MM.1S (cell line): ENCODE data around the gene SLC12A7.

Experiments used
- DNase-seq: peaks from one replicate; pipeline ENCODE4 v3.0.0-alpha.2; 2015
- H2AFZ ChIP-seq: fragments of 300-600 bp; sonication (generic); 2 replicates; pipeline ENCODE4 v1.6.0; 2016; ENCODE audit warnings: antibody characterized with exemption, low read length
- H3F3A ChIP-seq: fragments of 300-600 bp; sonication (generic); 2 replicates; pipeline ENCODE4 v1.6.1; 2016; ENCODE audit warnings: mild to moderate bottlenecking, antibody characterized with exemption, low read length, moderate library complexity, mixed read lengths; ENCODE audit not compliant: insufficient read depth
- H3K27ac ChIP-seq: fragments of 300-600 bp; sonication (generic); 2 replicates; pipeline ENCODE4 v1.5.1; 2016; ENCODE audit warnings: mild to moderate bottlenecking, low read length
- H3K27me3 ChIP-seq: fragments of 300-600 bp; sonication (generic); replicated peaks from 2 replicates; pipeline ENCODE4 v1.6.0; 2016; ENCODE audit warnings: low read length; ENCODE audit not compliant: insufficient read depth
- H3K36me3 ChIP-seq: fragments of 300-600 bp; sonication (generic); replicated peaks from 2 replicates; pipeline ENCODE4 v1.6.1; 2016; ENCODE audit warnings: mild to moderate bottlenecking, low read length, mixed read lengths; ENCODE audit not compliant: insufficient read depth
- H3K4me1 ChIP-seq: fragments of 300-600 bp; sonication (generic); 2 replicates; pipeline ENCODE4 v1.6.1; 2016; ENCODE audit warnings: low read length, mixed read lengths
- H3K4me2 ChIP-seq: fragments of 300-600 bp; sonication (generic); 2 replicates; pipeline ENCODE4 v1.6.0; 2016; ENCODE audit warnings: low read depth, low read length
- H3K4me3 ChIP-seq: fragments of 300-600 bp; sonication (generic); 2 replicates; pipeline ENCODE4 v1.5.1; 2016; ENCODE audit warnings: low read length, mixed read lengths
- H3K79me2 ChIP-seq: fragments of 300-600 bp; sonication (generic); 2 replicates; pipeline ENCODE4 v1.6.1; 2016; ENCODE audit warnings: mixed run types, low read length, mixed read lengths
- H3K9ac ChIP-seq: fragments of 300-600 bp; sonication (generic); 2 replicates; pipeline ENCODE4 v1.6.1; 2016; ENCODE audit warnings: low read length, mixed read lengths
- H3K9me2 ChIP-seq: fragments of 300-600 bp; sonication (generic); replicated peaks from 2 replicates; pipeline ENCODE4 v1.6.1; 2016; ENCODE audit warnings: mild to moderate bottlenecking, low read length, mixed read lengths; ENCODE audit not compliant: insufficient read depth
- H3K9me3 ChIP-seq: fragments of 300-600 bp; sonication (generic); replicated peaks from 2 replicates; pipeline ENCODE4 v1.6.1; 2016; ENCODE audit warnings: mild to moderate bottlenecking, low read length, mixed read lengths; ENCODE audit not compliant: insufficient read depth
- H4K20me1 ChIP-seq: fragments of 300-600 bp; sonication (generic); 2 replicates; pipeline ENCODE4 v1.6.1; 2016; ENCODE audit warnings: mild to moderate bottlenecking, low read length, moderate library complexity, mixed read lengths; ENCODE audit not compliant: insufficient read depth
- CTCF ChIP-seq: fragments of 300-600 bp; sonication (generic); IDR thresholded peaks from 2 replicates; pipeline ENCODE4 v1.5.1; 2016; ENCODE audit warnings: antibody characterized with exemption, low read length, mixed read lengths
- EZH2 ChIP-seq: fragments of 300-600 bp; sonication (generic); optimal IDR thresholded peaks from 2 replicates; pipeline ENCODE3; 2017; ENCODE audit warnings: low read depth, mild to moderate bottlenecking, antibody characterized with exemption, low read length, mixed read lengths
- EZH2phosphoT487 ChIP-seq: fragments of 300-600 bp; sonication (generic); IDR thresholded peaks from 2 replicates; pipeline ENCODE4 v1.6.1; 2018; ENCODE audit warnings: antibody characterized with exemption, low read length

The SLC12A7 gene

DNA sequence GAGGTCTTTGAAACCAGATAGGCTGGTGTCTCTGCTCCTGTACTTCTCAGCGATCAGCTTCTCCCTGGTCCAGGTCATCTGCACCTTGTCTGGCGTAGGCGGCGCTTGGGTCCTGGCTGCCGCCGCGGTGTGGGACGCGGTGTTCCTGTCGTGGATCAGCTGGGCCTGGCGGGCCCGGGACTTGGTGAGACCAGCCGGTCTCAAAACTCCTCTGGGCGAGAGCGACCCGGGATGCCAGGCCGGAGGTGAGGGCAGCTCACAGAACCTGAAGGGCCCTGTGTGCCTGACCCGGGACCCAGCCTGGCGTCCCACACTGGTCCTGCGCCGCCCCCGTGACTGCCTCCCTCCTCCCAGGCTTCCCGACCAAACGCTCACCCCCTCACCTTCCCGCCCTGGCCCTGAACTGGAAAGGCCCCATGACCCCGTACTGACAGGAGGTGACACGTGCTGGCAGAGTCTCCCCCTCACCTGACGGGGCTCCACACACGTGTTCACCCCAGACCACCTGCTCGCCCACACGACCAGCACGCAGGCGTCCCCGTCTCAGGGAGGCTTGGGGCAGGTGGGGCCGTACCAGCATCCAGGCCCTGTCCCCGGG, 54.3 kb downstream of the SLC12A7 start:
- no peaks in the 10 kb centered on the region for H3K4me1 ChIP-seq
- H3K36me3 ChIP-seq, result no peaks in the 10 kb centered on the region
- H3K4me2 ChIP-seq, result no peak overlapping the region
- no peaks in the 10 kb centered on the region for H3K9me3 ChIP-seq
- no peaks in the 10 kb centered on the region for H3K9me2 ChIP-seq
- H2AFZ ChIP-seq, result no peak overlapping the region
- no peaks in the 10 kb centered on the region for H3K79me2 ChIP-seq
- no peak overlapping the region for H3K4me3 ChIP-seq
- no peaks in the 10 kb centered on the region for H3K27me3 ChIP-seq
- no peaks in the 10 kb centered on the region for H3F3A ChIP-seq
- no peaks in the 10 kb centered on the region for H4K20me1 ChIP-seq
- H3K27ac ChIP-seq, result no peak overlapping the region
- no peak overlapping the region for H3K9ac ChIP-seq
- DNase-seq, result no peak
- TF ChIP-seq EZH2phosphoT487 (no peak), EZH2 (no peak), CTCF (no peak)

- Histone ChIP-seq H3K79me2 (no peaks in the 10 kb centered on the region), H3K27me3 (no peaks in the 10 kb centered on the region), H3K36me3 (no peaks in the 10 kb centered on the region), H3K9me2 (no peaks in the 10 kb centered on the region), H3K4me2 (no peak overlapping the region), H4K20me1 (no peaks in the 10 kb centered on the region), H3K9me3 (no peaks in the 10 kb centered on the region), H3F3A (0 out of 2 replicates have a peak, but pooled peaks cover 2% of the 10 kb centered on the region), H3K4me1 (peaks cover 6% of the 10 kb centered on the region), H2AFZ (no peak overlapping the region), H3K4me3 (no peak overlapping the region), H3K9ac (no peak overlapping the region), H3K27ac (no peak overlapping the region)
- TF ChIP-seq EZH2 (no peak), CTCF (no peak), EZH2phosphoT487 (no peak)
- no peak for DNase-seq
Observed at GRCh38 chr5:1056611-1057484, 55.0 kb downstream of the SLC12A7 start.

DNA sequence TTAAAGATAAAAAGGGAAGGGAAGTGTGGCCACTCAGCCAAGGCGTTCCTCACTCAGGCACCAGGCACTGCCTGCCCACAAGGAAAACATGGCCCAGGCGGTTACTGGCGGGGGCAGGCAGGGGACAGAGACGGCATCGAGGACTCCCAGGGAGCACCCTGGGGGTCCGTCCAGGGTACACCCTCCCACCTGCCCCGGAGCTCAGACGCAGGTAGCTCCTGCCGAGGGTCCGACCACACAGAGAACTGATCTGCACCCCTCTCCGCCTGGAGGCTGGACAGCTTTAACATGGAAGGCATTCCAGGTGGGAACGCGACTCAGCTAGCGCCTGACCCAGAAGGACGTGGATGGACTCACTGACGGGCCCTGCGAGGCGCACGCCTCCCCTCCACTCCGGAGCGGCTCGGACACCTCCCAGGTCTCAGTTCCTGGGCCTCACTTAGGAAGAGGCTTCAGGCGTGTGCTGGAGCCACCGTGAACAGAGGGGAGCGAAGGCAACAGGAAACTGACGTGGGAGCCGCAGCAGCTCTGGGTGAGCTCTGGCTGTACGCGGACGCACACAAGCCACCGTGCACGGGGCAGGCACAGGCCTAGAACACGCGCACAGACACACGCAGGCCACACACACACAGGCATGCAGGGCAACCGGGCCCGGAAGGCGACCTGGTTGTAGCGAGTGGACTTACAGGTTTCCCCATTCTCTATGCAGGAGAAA, 55.8 kb downstream of the SLC12A7 start:
- no peaks in the 10 kb centered on the region for H3K79me2 ChIP-seq
- no peak overlapping the region for H3K4me2 ChIP-seq
- no peaks in the 10 kb centered on the region for H3K27me3 ChIP-seq
- H3K27ac ChIP-seq, result no peak overlapping the region
- peaks cover 6% of the 10 kb centered on the region; the same call in 1 of the 2 replicates for H3F3A ChIP-seq
- H3K4me3 ChIP-seq, result no peak overlapping the region
- H3K9me3 ChIP-seq, result no peaks in the 10 kb centered on the region
- H4K20me1 ChIP-seq, result no peaks in the 10 kb centered on the region
- H3K9me2 ChIP-seq, result no peaks in the 10 kb centered on the region
- TF ChIP-seq CTCF (no peak), EZH2 (no peak), EZH2phosphoT487 (no peak)
- H3K4me1 ChIP-seq, result peaks cover 11% of the 10 kb centered on the region
- no peak for DNase-seq
- no peak overlapping the region for H3K9ac ChIP-seq
- no peak overlapping the region for H2AFZ ChIP-seq
- H3K36me3 ChIP-seq, result no peaks in the 10 kb centered on the region
